Pancreas (tissue), 10 donors: Measurements from ENCODE around the gene SLC35C1. TPM values are rescaled to one million over a fixed set of nuclear protein-coding genes. Genes with fewer than 3 reads are reported as not detected.

Experiments
- ATAC-seq, 4 donors: fragments of 200-7000 bp; cut with Tn5 transposase; one replicate each; pipeline versions ENCODE4 v1.8.0 to v1.9.1; 2020; ENCODE audit warnings: mild to moderate bottlenecking in 4 of 4, moderate library complexity in 4 of 4
- DNase-seq, 6 donors: peaks; one replicate each; pipeline ENCODE4 v3.0.0-alpha.2; 2020
- FAIRE-seq: peaks from 2 replicates; lab custom pipeline; 2012; peaks lifted over from hg19 to GRCh38; lab: Jason Lieb, UNC
- H3K27ac ChIP-seq, 4 donors: fragments of 200-600 bp; sonication (generic); 1 replicate in 3 of 4; 2 replicates in 1 of 4; pipeline versions ENCODE4 v1.5.0 to v1.8.0; 2020
- H3K27me3 ChIP-seq, 4 donors: fragments of 200-600 bp; one replicate each; pipeline ENCODE4 v1.8.0; 2021
- H3K36me3 ChIP-seq, 3 donors: fragments of 200-600 bp; sonication (generic) in 1 of 3; one replicate each; pipeline versions ENCODE4 v1.5.0 to v1.8.0; 2020 to 2021
- H3K4me1 ChIP-seq, 3 donors: fragments of 200-600 bp; one replicate each; pipeline ENCODE4 v1.8.0; 2021
- H3K4me3 ChIP-seq, 4 donors: fragments of 200-600 bp; sonication (generic) in 2 of 4; one replicate each; pipeline versions ENCODE4 v1.5.0 to v1.8.0; 2020 to 2021
- H3K9me3 ChIP-seq, 4 donors: fragments of 200-600 bp; one replicate each; pipeline ENCODE4 v1.8.0; 2021
- WGBS, 2 donors: extraction: QIAGEN DNeasy Blood & Tissue Kit; methylation state at CpG; one replicate each; pipeline ENCODE4 v1.1.7; 2013; 5-methylcytosine and 5-hydroxymethylcytosine counted together
- intact Hi-C, 3 donors: fragments of 100-400 bp; cut with DNase I; formaldehyde crosslinking; loops; one replicate each; pipeline versions ENCODE4 v1.11.1 to v1.14.2; 2022
- polyA plus RNA-seq, 2 donors: library from polyadenylated mRNA; stranded (reverse); fragments of 200-250 nt; gene quantifications; one replicate each; pipeline ENCODE4 v1.2.3, GENCODE V29; 2013
- total RNA-seq, 6 donors: library from RNA; stranded (reverse); fragmentation: NEBNext Ultra II Directional in 4 of 6; extraction: Animal tissue kit (Norgen Biotek cat#: 25700) in 4 of 6; gene quantifications; one replicate each; pipeline versions ENCODE4 v1.2.1 to v1.2.4, GENCODE V29; 2021 to 2023
- TF ChIP-seq, protein P1 (sequence below), 4 donors: fragments of 200-600 bp; sonication (generic) in 3 of 4; IDR thresholded peaks; one replicate each; pipeline versions ENCODE4 v1.5.0 to v1.8.0; 2021; ENCODE audit warnings: antibody characterized with exemption in 4 of 4
- donor health status: healthy with polysubstance abuse.
- donor health status: DM: no; HTN: no; CAD: no; lungs with moderate emphysema.
- donor health status: DM: no; HTN: no; CAD: no.
- donor health status: control.
- donor health status: control.
- donor health status: Bipolar disorder and iron deficiency.
- donor health status: DM: yes; HTN: yes; CAD: no.
- donor health status: DM: no; HTN: no; CAD: no.
- donor health status: DM: no; HTN: no; CAD: no.
- donor health status: DM: yes; HTN: yes; CAD: no.

Gene SLC35C1
- 10 to 100 TPM in 2 of 6 donors, 1 to 10 TPM in 4; 5.4 to 14.2 (median 7.9) TPM for total RNA-seq
- 1 to 10 TPM; 6.3 to 7.6 TPM for polyA plus RNA-seq

GRCh38 chr11:45804761-45805304 lies at the start of gene SLC35C1:
Gene SLC35C1 (plus strand): TSS chr11:45805149. CDS start chr11:45805802, 653 bp downstream.
- DNase-seq: peak; percentile 96 to 99 (median 97)
- no peaks in the 10 kb centered on the region for H3K27me3 ChIP-seq
- no peaks in the 10 kb centered on the region for H3K9me3 ChIP-seq
- intact Hi-C loops: no loop called here
- WGBS, 2 donors: 0 to 1% methylated on average over 27 to 49 of the region's 49 CpGs
- H3K4me1 ChIP-seq: peaks cover 10 to 20% (median 11%) of the 10 kb centered on the region in 3 donors
- H3K4me3 ChIP-seq: peak within 1 kb of the TSS; percentile 47 to 87 (median 68)
- H3K36me3 ChIP-seq: no peaks in the 10 kb centered on the region
- no peak for FAIRE-seq
- peak; percentile 94 to 97 (median 94) for ATAC-seq
- TF ChIP-seq, protein P1, sequence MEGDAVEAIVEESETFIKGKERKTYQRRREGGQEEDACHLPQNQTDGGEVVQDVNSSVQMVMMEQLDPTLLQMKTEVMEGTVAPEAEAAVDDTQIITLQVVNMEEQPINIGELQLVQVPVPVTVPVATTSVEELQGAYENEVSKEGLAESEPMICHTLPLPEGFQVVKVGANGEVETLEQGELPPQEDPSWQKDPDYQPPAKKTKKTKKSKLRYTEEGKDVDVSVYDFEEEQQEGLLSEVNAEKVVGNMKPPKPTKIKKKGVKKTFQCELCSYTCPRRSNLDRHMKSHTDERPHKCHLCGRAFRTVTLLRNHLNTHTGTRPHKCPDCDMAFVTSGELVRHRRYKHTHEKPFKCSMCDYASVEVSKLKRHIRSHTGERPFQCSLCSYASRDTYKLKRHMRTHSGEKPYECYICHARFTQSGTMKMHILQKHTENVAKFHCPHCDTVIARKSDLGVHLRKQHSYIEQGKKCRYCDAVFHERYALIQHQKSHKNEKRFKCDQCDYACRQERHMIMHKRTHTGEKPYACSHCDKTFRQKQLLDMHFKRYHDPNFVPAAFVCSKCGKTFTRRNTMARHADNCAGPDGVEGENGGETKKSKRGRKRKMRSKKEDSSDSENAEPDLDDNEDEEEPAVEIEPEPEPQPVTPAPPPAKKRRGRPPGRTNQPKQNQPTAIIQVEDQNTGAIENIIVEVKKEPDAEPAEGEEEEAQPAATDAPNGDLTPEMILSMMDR (IDR thresholded peaks at IDR 0.05): peak in 1 of 4 donors; percentile 8
- peak within 1 kb of the TSS; percentile 82 to 88 (median 84) for H3K27ac ChIP-seq

DNA sequence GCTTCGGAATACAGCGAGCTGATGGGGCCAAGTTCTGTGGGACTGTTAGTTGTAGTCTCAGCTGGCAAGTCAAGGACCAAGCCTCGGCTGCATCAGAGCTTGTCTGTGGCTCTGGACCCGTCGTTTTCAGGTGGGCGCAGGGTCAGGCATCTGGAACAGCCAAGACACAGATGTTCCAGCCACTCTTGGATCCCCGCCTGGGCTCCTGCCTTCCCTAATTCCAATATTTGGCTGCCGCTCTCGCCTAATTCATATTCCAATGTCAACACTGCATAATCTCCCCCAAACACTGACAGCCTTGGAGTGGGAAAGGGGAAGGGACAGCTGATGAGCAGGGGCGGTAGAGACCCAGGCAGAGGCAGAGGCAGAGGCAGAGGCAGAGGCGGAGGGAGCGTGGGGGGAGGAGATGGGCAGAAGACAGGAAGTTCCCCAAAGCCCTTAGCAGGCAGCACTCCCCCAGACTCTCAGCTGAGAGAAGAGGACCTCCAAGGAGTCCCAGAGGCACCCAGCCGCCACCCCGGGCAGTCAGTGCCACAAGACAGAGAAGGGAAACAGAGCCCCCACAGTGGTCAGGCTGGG lies 49.6 kb upstream of the SLC35C1 start:
- TF ChIP-seq, protein P1 (IDR thresholded peaks at IDR 0.05): no peak
- H3K36me3 ChIP-seq: no peaks in the 10 kb centered on the region
- DNase-seq: no peak
- H3K27me3 ChIP-seq: no peaks in the 10 kb centered on the region
- ATAC-seq: peak in 1 of 4 donors; percentile 9
- H3K9me3 ChIP-seq: no peaks in the 10 kb centered on the region
- 43 to 44% methylated on average over 14 of the region's 14 CpGs for WGBS, 2 donors
- intact Hi-C loops: no loop called here
- FAIRE-seq: no peak
- no peak overlapping the region for H3K4me3 ChIP-seq
- peaks cover 0 to 8% (median 0%) of the 10 kb centered on the region in 3 donors for H3K4me1 ChIP-seq
- H3K27ac ChIP-seq: peak overlapping the region in 3 of 4 donors; percentile 34 to 75 (median 43)

- no peak overlapping the region for H3K4me3 ChIP-seq
- H3K36me3 ChIP-seq: no peaks in the 10 kb centered on the region
- intact Hi-C loops: no loop called here
- no peaks in the 10 kb centered on the region for H3K9me3 ChIP-seq
- H3K27ac ChIP-seq: no peak overlapping the region
- ATAC-seq (no peak), DNase-seq (no peak), FAIRE-seq (no peak)
- TF ChIP-seq, protein P1 (IDR thresholded peaks at IDR 0.05): no peak
- 76 to 77% methylated on average over 13 of the region's 13 CpGs for WGBS, 2 donors
- H3K4me1 ChIP-seq: peaks cover 0 to 8% (median 0%) of the 10 kb centered on the region in 3 donors
- no peaks in the 10 kb centered on the region for H3K27me3 ChIP-seq
Observed at GRCh38 chr11:45756384-45757010, 48.5 kb upstream of the SLC35C1 start.

DNA sequence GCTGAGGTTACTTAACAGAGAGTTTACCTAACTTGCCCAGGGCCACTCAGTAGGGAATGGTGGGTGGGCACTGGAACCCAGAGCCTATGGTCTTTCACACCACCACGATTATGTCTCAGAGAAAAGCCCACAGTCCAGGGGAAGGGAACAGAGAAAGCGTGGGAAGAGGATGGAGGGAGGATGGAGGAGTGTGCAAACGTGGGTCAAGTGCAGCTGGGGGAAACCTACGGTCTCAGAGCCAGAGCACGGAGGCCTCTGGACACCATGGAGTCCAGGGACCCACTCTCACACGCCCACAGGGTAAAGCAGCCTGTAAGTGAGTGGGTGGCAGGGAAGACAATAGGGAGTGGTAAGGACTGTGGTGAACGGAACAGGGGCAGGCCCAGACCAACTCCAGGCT lies 47.3 kb upstream of the SLC35C1 start:
- Histone ChIP-seq H3K4me1 (peaks cover 0 to 8% (median 0%) of the 10 kb centered on the region in 3 donors), H3K36me3 (no peaks in the 10 kb centered on the region), H3K9me3 (no peaks in the 10 kb centered on the region), H3K27ac (no peak overlapping the region), H3K4me3 (no peak overlapping the region), H3K27me3 (no peaks in the 10 kb centered on the region)
- FAIRE-seq: no peak
- 68 to 76% methylated on average over 7 of the region's 7 CpGs for WGBS, 2 donors
- ATAC-seq: no peak
- DNase-seq: no peak
- intact Hi-C loops: no loop called here
- TF ChIP-seq, protein P1 (IDR thresholded peaks at IDR 0.05): no peak
